Activated CD8-positive, alpha-beta memory T cell treated with anti-CD3 and anti-CD28 coated beads for 36 hours (primary cell): ENCODE measurements around the gene PARD6A. TPM values are rescaled to one million over a fixed set of nuclear protein-coding genes. Genes with fewer than 3 reads are reported as not detected.

Source experiments
- CTCF ChIA-PET: fragments of 350-600 bp; sonication (Branson Sonifier 250); formaldehyde crosslinking; loops from one replicate; lab custom pipeline; 2021; ENCODE audit warnings: antibody characterized with exemption; lab: Charles Lee
- POLR2A ChIA-PET: fragments of 350-600 bp; sonication (Branson Sonifier 250); formaldehyde crosslinking; loops from one replicate; lab custom pipeline; 2021; ENCODE audit warnings: antibody characterized with exemption; lab: Charles Lee
- total RNA-seq, 2 experiments: library from RNA; stranded (reverse); gene quantifications; one replicate each; pipeline ENCODE4 v1.2.3, GENCODE V29; 2021

Gene PARD6A, protein sequence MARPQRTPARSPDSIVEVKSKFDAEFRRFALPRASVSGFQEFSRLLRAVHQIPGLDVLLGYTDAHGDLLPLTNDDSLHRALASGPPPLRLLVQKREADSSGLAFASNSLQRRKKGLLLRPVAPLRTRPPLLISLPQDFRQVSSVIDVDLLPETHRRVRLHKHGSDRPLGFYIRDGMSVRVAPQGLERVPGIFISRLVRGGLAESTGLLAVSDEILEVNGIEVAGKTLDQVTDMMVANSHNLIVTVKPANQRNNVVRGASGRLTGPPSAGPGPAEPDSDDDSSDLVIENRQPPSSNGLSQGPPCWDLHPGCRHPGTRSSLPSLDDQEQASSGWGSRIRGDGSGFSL
- total RNA-seq: 10 to 100 TPM; 17.4 to 18.3 TPM

DNA sequence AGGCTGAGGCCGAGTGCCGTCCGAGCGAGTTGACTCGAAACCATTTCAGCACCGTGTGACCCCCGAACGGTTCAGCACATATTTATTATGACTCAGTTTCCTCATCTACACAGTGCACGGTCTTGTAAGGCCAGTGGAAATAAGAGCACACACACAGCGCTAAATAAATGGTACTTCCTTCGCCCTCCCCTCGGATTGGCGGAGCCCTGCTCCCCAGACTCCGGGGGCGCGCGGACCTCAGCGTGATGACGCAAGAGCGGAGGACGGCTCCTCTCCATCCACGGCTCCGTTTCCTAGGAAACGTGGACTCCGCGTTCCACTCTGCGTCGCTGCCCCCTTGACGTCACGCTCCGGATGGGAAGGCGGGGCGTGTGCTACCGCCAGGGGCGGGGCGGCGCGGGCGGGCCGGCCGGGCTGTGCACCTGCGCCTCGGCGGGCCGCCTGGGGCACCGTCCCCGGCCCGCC lies at the start of gene PARD6A:
Gene PARD6A, plus strand, starts transcription at position 397 of the 465 bp plus-strand sequence. CDS start 79 bp downstream, outside the sequence.
- POLR2A ChIA-PET: interaction anchor here (0.6 to 3.4 kb wide), 16 partner anchors 10 to 274 kb away, joined by 3 to 28 read pairs (median 4); partner anchors contain the start of genes CARMIL2, CTCF, GFOD2 and TSNAXIP1
- CTCF ChIA-PET: interaction anchor here (0.9 to 2.6 kb wide), 7 partner anchors 8 to 141 kb away, joined by 3 to 15 read pairs (median 7); partner anchors contain the start of genes CARMIL2 and CTCF

DNA sequence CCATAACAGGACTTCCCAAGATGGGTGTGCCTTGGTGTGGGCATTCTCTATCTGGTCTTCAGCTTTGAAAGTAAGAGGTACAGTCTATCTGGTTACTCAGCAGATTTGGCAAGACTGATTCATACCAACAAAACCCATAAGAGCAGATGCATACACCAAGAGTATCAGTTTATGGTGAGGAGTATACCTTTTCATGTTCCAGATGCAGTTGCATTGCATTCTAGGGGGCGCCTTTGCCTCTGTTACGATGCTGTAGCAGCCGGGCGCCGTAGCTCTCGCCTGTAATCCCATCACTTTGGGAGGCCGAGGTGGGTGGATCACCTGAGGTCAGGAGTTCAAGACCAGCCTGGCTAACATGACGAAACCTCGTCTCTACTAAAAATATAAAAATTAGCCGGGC lies 47.0 kb upstream of the PARD6A start:
- CTCF ChIA-PET: interaction anchor here (1.5 kb wide), 2 partner anchors 9 to 67 kb away, joined by 4 to 5 read pairs; no protein-coding TSS in a partner anchor
- POLR2A ChIA-PET: interaction anchor here (0.6 kb wide), 1 partner anchor 82 kb away, joined by 3 read pairs; no protein-coding TSS in a partner anchor

DNA sequence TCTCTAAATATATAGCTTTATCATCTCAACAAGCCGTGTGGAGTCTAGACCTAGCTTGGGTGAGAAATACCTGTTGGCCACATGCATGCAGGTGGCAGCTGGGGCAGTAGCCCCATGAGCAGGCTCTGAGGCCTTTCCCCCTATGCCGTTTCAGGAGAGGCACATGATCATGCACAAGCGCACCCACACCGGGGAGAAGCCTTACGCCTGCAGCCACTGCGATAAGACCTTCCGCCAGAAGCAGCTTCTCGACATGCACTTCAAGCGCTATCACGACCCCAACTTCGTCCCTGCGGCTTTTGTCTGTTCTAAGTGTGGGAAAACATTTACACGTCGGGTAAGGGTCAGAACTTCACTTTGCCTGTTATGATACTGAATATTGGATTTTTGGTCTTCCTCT lies 32.5 kb upstream of the PARD6A start:
- POLR2A ChIA-PET: interaction anchor here (0.6 kb wide), 1 partner anchor 46 kb away, joined by 3 read pairs; no protein-coding TSS in a partner anchor

DNA sequence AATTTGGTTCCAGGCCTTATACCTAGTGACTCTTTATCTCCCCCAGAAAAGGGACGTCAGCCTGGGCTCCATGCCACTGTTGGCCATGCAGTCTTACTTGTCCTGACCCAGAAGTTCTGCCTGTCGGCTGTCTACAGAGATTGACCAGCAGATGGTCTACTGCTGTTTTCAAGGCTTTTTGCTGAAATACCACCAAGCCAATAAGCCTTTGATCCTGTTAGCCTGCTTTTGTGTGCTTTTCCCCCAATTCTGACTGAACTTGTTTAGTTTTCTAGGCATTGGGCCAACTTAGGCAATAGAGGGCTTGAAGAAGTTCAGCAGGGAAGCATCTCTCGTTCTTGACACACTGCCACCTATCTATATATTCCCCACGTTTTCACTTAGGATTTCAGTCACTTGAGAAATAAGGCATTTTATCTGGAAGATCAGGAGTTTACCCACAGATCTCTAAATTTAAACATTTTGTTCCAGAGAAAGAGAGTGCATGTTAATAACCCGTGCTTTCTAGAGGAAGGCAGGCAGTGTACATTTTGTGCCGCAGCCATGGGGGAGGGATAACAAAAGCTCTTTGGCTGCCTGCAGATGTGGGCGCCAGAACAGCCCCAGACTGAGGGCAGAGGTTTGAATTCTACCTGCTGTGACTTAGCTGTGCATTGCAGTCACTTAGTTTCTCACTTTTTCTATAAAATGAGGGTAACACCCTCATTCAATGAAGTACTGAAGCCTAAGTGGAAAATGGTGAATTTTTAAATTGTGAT lies 28.2 kb upstream of the PARD6A start:
- POLR2A ChIA-PET: no interaction called here

More for the DNA sequence above, 32.5 kb upstream of the PARD6A start:
- CTCF ChIA-PET: no interaction called here

DNA sequence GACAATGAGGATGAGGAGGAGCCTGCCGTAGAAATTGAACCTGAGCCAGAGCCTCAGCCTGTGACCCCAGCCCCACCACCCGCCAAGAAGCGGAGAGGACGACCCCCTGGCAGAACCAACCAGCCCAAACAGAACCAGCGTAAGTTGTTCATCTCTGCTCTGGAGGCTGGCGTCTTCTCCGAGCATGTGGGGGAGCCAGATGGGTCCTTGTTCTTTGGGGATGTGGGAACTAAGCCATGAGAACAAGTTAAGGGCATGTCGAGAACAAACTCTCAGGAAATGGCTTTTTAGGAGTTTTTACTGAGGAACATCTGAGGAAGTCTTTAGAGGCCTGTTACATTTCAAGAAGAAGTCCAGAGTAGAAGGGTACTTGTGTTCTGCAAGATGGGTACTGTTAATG lies 24.0 kb upstream of the PARD6A start:
- POLR2A ChIA-PET: no interaction called here
- CTCF ChIA-PET: interaction anchor here (2.2 kb wide), 1 partner anchor 115 kb away, joined by 6 read pairs; no protein-coding TSS in a partner anchor

More for the DNA sequence above, 28.2 kb upstream of the PARD6A start:
- CTCF ChIA-PET: interaction anchor here (1.8 kb wide), 1 partner anchor 112 kb away, joined by 8 read pairs; no protein-coding TSS in a partner anchor

DNA sequence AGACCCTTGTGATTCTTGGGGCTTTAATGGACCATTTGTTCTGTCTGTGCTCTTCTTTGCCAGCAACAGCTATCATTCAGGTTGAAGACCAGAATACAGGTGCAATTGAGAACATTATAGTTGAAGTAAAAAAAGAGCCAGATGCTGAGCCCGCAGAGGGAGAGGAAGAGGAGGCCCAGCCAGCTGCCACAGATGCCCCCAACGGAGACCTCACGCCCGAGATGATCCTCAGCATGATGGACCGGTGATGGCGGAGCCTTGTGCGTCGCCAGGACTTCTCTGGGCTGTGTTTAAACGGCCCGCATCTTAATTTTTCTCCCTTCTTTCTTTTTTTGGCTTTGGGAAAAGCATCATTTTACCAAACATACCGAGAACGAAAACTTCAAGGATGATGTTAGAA lies 23.1 kb upstream of the PARD6A start:
- POLR2A ChIA-PET: no interaction called here
- CTCF ChIA-PET: interaction anchor here (1.0 to 2.2 kb wide), 2 partner anchors 75 to 116 kb away, joined by 3 to 6 read pairs; partner anchors contain the start of gene CTCF

DNA sequence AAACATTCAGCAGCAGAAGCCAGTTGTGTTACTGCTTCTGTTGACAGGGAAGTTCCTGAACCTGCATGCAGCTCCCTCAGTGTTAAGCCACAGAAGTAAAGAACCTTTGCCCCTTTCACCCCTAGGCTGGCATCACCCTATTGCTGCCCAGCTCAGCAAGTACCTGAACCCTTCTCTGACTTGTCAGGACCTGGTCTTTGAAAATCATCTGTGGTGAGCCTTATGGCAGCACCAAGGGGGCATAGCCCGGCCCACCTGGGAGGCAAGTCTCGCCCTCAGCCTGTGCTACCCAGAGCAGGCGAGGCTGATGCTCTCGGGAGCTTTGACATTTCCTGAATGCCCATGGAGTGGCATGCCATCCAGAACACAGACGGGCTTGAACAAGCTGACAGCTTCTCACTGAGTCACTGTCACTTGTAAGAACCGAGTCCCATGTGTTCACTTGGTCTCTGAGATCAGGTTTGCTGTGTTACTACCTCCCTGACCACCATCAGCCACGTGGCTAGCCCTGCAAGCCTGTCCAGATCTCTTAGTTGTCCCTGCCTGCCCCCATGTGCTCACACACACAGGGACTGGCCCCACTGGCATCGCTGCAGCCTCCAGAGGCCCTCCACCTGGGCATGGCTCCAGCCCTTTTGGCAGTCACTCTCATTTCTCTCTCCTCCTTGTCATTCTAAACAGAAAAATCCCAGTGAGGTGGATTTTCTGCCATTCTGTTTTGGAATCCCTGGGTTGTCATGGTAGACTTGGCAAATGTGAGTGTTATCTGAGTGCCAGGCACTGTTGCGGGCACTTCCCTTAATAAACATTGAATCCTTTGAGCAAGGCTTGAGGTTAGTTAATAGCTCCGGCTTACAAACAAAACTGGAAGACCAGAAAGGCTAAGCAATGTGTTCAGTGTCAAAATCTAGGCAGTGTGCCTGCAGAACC lies 18.7 kb upstream of the PARD6A start:
- CTCF ChIA-PET: interaction anchor here (0.7 to 10.7 kb wide), 3 partner anchors 80 to 120 kb away, joined by 3 to 126 read pairs (median 50); no protein-coding TSS in a partner anchor
- POLR2A ChIA-PET: no interaction called here

DNA sequence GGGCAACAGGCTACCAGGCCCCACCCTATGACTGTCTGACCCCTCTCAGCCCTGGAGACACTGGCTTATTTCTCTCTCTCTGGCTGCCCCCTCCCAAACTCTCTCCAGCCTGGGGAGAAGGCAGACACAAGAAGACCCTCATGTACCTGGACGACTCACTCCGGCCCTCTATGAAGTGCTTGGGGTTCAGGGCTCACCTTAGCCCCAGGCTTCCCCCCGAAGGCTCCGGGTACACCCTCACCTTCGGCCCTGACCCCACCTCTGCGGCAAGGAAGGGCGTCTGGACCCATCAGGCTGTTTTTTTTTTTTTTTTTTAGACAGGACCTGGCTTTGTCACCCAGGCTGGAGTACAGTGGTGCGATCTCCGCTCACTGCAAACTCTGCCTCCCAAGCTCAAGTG lies 16.7 kb upstream of the PARD6A start:
- CTCF ChIA-PET: interaction anchor here (0.7 to 10.7 kb wide), 14 partner anchors 13 to 130 kb away, joined by 3 to 126 read pairs (median 12); partner anchors contain the start of genes ACD and CTCF
- POLR2A ChIA-PET: interaction anchor here (0.6 to 2.6 kb wide), 5 partner anchors 50 to 123 kb away, joined by 3 to 17 read pairs (median 12); partner anchors contain the start of gene CTCF

DNA sequence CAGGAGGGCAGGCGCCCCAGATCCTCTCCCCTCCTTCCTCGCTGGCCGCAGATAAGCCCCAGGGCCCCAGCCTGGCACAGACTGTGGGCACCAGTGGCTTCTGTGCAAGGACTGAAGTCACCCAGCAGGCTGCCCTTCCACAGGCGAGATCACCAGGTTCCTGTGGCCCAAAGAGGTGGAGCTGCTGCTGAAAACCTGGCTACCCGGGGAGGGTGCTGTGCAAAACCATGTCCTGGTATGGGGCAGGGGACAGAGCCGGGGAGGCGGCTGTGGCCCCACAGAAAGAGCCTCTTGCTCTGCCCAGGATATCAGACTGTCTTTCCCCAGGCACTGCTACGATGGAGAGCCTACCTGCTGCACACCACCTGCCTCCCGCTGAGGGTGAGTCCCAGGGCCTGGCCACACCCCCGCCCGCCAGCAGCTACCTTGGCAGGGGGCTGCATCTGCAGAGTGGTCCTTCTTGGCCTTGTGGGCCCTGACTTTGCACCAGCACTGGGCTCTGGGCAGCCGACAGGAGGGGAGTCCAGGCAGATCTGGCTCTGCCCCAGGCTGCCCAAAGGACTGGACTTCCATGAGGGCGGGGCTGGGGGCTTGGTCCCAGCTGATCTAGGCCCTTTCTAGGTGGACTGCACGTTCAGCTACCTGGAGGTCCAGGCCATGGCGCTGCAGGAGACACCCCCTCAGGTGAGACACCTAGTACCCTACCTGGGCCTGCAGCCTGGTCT lies 15.2 kb upstream of the PARD6A start:
- ChIA-PET CTCF (interaction anchor here (0.6 to 10.7 kb wide), 27 partner anchors 10 to 286 kb away, joined by 3 to 126 read pairs (median 5); partner anchors contain the start of genes ACD, CTCF, RANBP10 and TSNAXIP1), POLR2A (interaction anchor here (0.8 to 4.3 kb wide), 9 partner anchors 8 to 124 kb away, joined by 3 to 28 read pairs (median 9); partner anchors contain the start of genes ACD, C16orf86, CTCF and ENKD1)

DNA sequence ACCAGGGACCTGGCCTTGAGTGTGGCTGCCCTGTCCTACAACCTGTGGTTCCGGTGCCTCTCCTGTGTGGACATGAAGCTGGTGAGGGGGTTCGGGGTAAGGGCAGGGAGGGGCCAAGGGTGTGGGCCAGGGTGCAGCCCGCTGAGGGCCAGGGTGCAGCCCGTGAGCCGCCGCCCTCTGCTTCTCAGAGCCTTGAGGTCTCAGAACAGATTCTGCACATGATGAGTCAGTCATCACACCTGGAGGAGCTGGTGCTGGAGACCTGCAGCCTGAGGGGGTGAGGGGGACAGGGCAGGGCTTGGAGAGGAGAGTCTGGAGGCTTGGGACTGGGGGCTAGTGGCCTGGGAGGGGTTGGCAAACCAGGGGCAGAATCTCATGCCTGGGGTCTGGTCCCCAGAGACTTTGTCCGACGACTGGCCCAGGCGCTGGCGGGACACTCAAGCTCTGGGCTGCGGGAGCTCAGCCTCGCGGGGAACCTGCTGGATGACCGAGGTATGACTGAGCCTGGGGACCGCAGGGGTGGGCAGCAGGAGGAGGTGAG lies 13.6 kb upstream of the PARD6A start:
- CTCF ChIA-PET: interaction anchor here (2.4 to 10.7 kb wide), 6 partner anchors 9 to 153 kb away, joined by 7 to 126 read pairs (median 37); partner anchors contain the start of genes ACD and CTCF
- POLR2A ChIA-PET: interaction anchor here (4.3 kb wide), 1 partner anchor 12 kb away, joined by 28 read pairs; the partner anchor contains the start of gene ACD

DNA sequence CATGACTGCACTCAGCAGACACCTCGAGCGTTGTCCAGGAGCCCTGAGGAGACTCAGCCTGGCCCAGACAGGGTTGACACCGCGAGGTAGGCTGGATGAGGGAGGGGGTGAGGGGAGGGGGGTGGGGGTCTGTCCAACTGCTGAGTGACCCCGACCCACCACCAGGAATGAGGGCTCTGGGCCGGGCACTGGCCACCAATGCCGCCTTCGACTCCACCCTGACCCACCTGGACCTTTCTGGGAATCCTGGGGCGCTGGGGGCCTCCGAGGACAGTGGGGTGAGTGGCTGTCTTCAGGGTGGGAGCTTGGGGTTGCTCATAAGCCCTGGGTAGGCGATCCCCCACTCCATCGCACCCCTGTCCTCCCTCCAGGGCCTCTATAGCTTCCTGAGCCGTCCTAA lies 13.1 kb upstream of the PARD6A start:
- POLR2A ChIA-PET: interaction anchor here (4.3 kb wide), 1 partner anchor 11 kb away, joined by 28 read pairs; the partner anchor contains the start of gene ACD

DNA sequence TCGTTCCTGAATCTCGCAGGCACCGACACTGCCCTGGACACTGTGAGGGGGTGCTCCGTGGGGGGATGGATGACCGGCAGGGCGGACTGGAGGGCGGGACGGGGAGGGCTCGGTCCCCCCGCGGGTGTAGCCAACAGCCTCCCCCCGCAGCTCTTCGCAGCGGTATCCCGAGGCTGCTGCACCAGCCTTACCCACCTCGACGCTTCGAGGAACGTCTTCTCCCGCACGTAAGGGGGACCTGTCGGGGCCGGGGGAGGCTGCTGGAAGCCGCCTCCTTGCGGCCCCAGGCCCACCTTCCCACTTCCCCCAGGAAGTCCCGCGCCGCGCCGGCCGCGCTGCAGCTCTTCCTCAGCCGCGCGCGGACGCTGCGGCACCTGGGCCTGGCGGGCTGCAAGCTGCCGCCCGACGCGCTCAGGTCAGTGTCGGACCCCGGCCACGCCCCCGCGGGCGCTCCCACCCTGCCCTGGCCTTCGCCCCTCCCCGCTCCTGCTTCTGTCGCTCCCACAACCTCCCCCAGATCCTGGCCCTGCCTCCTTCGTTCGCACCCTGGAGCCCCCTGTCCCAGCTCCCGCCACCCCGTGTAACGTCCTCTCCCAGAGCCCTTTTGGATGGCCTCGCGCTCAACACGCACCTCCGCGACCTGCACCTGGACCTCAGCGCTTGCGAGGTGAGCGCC lies 12.5 kb upstream of the PARD6A start:
- CTCF ChIA-PET: interaction anchor here (1.1 to 10.7 kb wide), 4 partner anchors 8 to 101 kb away, joined by 4 to 126 read pairs (median 37); partner anchors contain the start of gene CTCF
- POLR2A ChIA-PET: interaction anchor here (4.3 kb wide), 1 partner anchor 11 kb away, joined by 28 read pairs; the partner anchor contains the start of gene ACD

More for the DNA sequence above, 13.1 kb upstream of the PARD6A start:
- CTCF ChIA-PET: interaction anchor here (4.0 to 10.7 kb wide), 5 partner anchors 9 to 126 kb away, joined by 15 to 126 read pairs (median 41); partner anchors contain the start of genes ACD and CTCF

DNA sequence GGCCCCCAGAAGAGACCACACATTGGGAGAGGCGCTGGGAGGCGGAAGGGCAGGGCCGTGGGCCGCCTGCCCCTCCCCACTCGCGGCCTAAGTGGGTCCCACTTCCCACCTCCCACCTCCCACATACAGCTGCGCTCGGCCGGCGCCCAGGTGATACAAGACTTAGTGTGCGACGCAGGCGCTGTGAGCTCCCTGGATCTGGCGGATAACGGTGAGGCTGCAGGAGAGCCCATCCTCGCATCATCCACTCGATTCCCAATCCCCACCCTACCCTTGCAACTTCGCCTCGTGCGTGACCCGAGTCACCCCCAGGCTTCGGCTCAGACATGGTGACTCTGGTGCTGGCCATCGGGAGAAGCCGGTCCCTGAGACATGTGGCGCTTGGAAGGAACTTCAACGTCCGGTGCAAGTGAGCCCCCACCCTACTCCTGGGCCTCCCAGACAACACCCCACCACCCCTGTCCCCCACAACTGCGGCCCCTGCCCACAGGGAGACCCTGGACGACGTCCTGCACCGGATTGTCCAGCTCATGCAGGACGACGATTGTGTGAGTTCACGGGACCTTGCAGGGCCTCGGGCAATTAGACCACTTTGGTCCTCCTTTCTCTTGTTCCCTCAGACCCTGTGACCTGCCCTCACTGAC lies 11.9 kb upstream of the PARD6A start:
- POLR2A ChIA-PET: interaction anchor here (4.3 kb wide), 1 partner anchor 10 kb away, joined by 28 read pairs; the partner anchor contains the start of gene ACD
- CTCF ChIA-PET: interaction anchor here (1.1 to 10.7 kb wide), 2 partner anchors 26 to 101 kb away, joined by 4 to 126 read pairs; no protein-coding TSS in a partner anchor

DNA sequence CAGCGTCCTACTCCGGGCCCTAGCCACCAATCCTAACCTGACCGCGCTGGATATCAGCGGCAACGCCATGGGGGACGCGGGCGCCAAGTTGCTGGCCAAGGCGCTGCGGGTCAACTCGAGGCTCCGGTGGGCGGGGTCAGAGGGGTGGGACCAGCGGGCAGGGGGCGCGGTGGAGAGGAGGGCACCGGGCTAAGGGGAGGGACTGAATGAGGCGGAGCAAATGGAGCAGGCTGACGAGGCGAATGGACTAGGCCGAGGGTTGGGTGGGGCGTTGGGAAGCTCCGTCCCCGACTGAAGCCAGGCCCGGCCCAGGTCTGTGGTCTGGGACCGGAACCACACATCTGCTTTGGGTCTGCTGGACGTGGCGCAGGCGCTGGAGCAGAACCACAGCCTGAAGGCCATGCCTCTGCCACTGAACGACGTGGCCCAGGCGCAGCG lies 11.2 kb upstream of the PARD6A start:
- POLR2A ChIA-PET: no interaction called here
- CTCF ChIA-PET: interaction anchor here (1.1 to 10.7 kb wide), 2 partner anchors 26 to 102 kb away, joined by 4 to 126 read pairs; no protein-coding TSS in a partner anchor

DNA sequence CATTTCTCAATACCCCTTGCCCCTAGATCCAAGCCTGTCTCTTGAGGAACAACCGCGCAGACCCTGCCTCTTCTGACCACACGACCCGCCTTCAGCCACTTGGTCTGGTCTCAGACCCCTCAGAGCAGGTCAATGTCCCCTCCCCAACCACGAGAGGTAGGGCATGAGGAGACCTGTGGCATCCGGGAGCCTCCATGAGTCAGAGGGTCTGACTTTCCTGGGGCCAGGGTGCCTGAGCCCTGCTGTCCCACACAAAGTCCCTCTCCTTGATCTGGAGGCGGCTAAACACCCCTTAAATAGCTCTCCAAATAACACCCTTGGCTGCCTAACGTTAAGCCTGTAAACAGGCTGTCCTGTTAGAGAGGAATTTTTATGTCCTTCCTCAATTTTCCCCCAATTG lies 10.7 kb upstream of the PARD6A start:
- ChIA-PET CTCF (interaction anchor here (10.7 kb wide), 1 partner anchor 102 kb away, joined by 126 read pairs; no protein-coding TSS in a partner anchor), POLR2A (no interaction called here)
